Activated CD8-positive, alpha-beta memory T cell treated with anti-CD3 and anti-CD28 coated beads for 4 hours (primary cell): Measurements from ENCODE around the gene P2RX5.
"Not testable (repeated sequence)": the region's sequence is repeated elsewhere in the genome, so short reads cannot be mapped to it uniquely, and the experiment has no call there.

Experiments
- DNase-seq, 2 donors: peaks; one replicate each; pipeline ENCODE4 v3.0.0-alpha.2; 2020; ENCODE audit warnings: low read depth in 2 of 2

Gene P2RX5

GRCh38 chr17:3712811-3713463 is 17.0 kb upstream of the P2RX5 start:
- DNase-seq, result no peak

GRCh38 chr17:3710951-3711383 is 15.0 kb upstream of the P2RX5 start:
- DNase-seq, result peak; percentile 44 to 59

- no peak for DNase-seq
Measured at GRCh38 chr17:3708366-3708765, 12.4 kb upstream of the P2RX5 start.

GRCh38 chr17:3705718-3705984 is 9.7 kb upstream of the P2RX5 start:
- DNase-seq, result not testable (repeated sequence)

- DNase-seq, result no peak
Measured at GRCh38 chr17:3704931-3705717, 9.2 kb upstream of the P2RX5 start.

GRCh38 chr17:3702041-3702539 is 6.1 kb upstream of the P2RX5 start:
- DNase-seq, result not testable (repeated sequence)

- DNase-seq, result no peak
Measured at GRCh38 chr17:3699951-3700350, 4.0 kb upstream of the P2RX5 start.

- DNase-seq, result no peak
Measured at GRCh38 chr17:3698139-3698538, 2.2 kb upstream of the P2RX5 start.

GRCh38 chr17:3697103-3697476 is 1.1 kb upstream of the P2RX5 start:
- no peak for DNase-seq

GRCh38 chr17:3695129-3695722 is 729 bp downstream of the P2RX5 start:
- no peak for DNase-seq

- DNase-seq, result peak in 1 of 2 donors; percentile 10
Measured at GRCh38 chr17:3693829-3694231, 2.1 kb downstream of the P2RX5 start.

GRCh38 chr17:3693141-3693540 is 2.8 kb downstream of the P2RX5 start:
- no peak for DNase-seq

- DNase-seq, result no peak
Measured at GRCh38 chr17:3692346-3692745, 3.6 kb downstream of the P2RX5 start.

- DNase-seq, result no peak
Measured at GRCh38 chr17:3691617-3692067, 4.3 kb downstream of the P2RX5 start.

- no peak for DNase-seq
Measured at GRCh38 chr17:3690094-3690715, 5.8 kb downstream of the P2RX5 start.

- no peak for DNase-seq
Measured at GRCh38 chr17:3689262-3690093, 6.5 kb downstream of the P2RX5 start.

- no peak for DNase-seq
Measured at GRCh38 chr17:3688852-3689261, 7.1 kb downstream of the P2RX5 start.

GRCh38 chr17:3688027-3688553 is 7.9 kb downstream of the P2RX5 start:
- DNase-seq, result no peak

- no peak for DNase-seq
Measured at GRCh38 chr17:3685174-3685573, 10.8 kb downstream of the P2RX5 start.

- peak in 1 of 2 donors; percentile 20 for DNase-seq
Measured at GRCh38 chr17:3683054-3683511, 12.9 kb downstream of the P2RX5 start.

- DNase-seq, result no peak
Measured at GRCh38 chr17:3682033-3682432, 13.9 kb downstream of the P2RX5 start.
